22Rv1 (cell line): ENCODE measurements around the gene CPNE5.

Experiments used
- ZFX ChIP-seq: fragments of 450-650 bp; IDR thresholded peaks from 2 replicates; pipeline ENCODE4 v1.6.1; 2017; ENCODE audit warnings: antibody characterized with exemption, borderline replicate concordance
- TF ChIP-seq, protein P1 (sequence below): fragments of 450-650 bp; IDR thresholded peaks from 2 replicates; pipeline ENCODE4 v1.5.1; 2017; ENCODE audit warnings: mild to moderate bottlenecking

DNA sequence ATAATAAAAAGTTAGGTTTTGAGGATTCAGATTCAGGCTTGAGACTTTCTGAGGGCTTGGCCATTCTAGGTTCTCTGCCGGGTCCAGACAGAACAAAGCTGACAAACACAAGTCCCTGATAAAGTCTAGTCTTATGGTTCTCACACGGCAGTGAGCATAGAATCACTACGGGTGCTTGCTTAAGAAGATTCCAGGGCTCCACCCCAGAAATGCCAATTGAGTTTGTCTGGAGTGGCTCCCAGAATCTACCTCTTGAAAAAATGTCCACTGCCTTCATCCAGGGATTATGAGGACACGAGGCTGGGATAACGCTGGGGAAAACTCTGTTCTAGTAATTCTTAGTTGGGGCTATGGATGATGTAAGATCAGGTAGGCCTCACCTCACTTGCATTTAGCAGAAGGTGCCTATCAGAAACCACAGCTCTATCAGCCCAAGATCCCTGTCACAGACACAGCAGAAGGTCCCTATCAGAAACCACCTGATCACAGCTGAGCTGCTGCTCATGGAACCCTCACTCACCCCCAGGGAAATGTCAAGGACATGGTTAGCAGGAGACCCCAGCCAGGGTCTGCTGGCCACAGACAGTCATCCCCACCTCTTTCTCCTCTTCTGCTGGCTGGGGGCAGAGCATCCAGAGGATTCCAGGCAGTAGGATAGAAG is 89.3 kb downstream of the CPNE5 start:
- TF ChIP-seq, protein P1, sequence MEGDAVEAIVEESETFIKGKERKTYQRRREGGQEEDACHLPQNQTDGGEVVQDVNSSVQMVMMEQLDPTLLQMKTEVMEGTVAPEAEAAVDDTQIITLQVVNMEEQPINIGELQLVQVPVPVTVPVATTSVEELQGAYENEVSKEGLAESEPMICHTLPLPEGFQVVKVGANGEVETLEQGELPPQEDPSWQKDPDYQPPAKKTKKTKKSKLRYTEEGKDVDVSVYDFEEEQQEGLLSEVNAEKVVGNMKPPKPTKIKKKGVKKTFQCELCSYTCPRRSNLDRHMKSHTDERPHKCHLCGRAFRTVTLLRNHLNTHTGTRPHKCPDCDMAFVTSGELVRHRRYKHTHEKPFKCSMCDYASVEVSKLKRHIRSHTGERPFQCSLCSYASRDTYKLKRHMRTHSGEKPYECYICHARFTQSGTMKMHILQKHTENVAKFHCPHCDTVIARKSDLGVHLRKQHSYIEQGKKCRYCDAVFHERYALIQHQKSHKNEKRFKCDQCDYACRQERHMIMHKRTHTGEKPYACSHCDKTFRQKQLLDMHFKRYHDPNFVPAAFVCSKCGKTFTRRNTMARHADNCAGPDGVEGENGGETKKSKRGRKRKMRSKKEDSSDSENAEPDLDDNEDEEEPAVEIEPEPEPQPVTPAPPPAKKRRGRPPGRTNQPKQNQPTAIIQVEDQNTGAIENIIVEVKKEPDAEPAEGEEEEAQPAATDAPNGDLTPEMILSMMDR: no peak
- no peak for TF ChIP-seq ZFX
